B cell (primary cell): Measurements from ENCODE around the gene RAPGEF1. TPM values are rescaled to one million over a fixed set of nuclear protein-coding genes. Genes with fewer than 3 reads are reported as not detected.

Experiments used
- ATAC-seq: fragments of 200-7000 bp; cut with Tn5 transposase; one replicate; pipeline ENCODE4 v1.10.0; 2021; ENCODE audit warnings: low read depth, mild to moderate bottlenecking, moderate number of reproducible peaks, moderate library complexity
- CTCF ChIA-PET: fragments of 350-600 bp; sonication (Branson Sonifier 250); formaldehyde crosslinking; loops from one replicate; lab custom pipeline; 2021; ENCODE audit warnings: antibody characterized with exemption, inconsistent platforms; lab: Charles Lee
- POLR2A ChIA-PET: fragments of 350-600 bp; sonication (Branson Sonifier 250); formaldehyde crosslinking; loops from one replicate; lab custom pipeline; 2021; ENCODE audit warnings: antibody characterized with exemption; lab: Charles Lee
- DNase-seq: peaks from one replicate; pipeline ENCODE4 v3.0.0; 2013
- H2AFZ ChIP-seq: 2 replicates; pipeline ENCODE4 v1.6.1; 2012; ENCODE audit warnings: mild to moderate bottlenecking, low read depth, low read length; ENCODE audit not compliant: insufficient read depth, poor library complexity, severe bottlenecking
- H3K27ac ChIP-seq, 2 donors: 1 replicate in 1 of 2; 2 replicates in 1 of 2; pipeline ENCODE4 v1.5.1; 2012 to 2013; ENCODE audit warnings: low read length in 2 of 2, mild to moderate bottlenecking in 2 of 2, moderate library complexity in 1 of 2
- H3K27me3 ChIP-seq, 4 experiments: fragments of 200-600 bp in 1 of 4; sonication (generic) in 1 of 4; replicated peaks in 1 of 4; 1 replicate in 2 of 4; 2 replicates in 2 of 4; pipeline versions ENCODE4 v1.6.1 to v1.7.0; 2013 to 2016; ENCODE audit warnings: low read length in 3 of 4, mild to moderate bottlenecking in 2 of 4, mixed read lengths in 1 of 4, moderate library complexity in 1 of 4; ENCODE audit not compliant: insufficient read depth in 4 of 4, control insufficient read depth in 3 of 4; ENCODE audit errors: control extremely low read depth in 1 of 4
- H3K36me3 ChIP-seq, 2 experiments: replicated peaks in 1 of 2; 1 replicate in 1 of 2; 2 replicates in 1 of 2; pipeline versions ENCODE4 v1.6.1 to v1.7.1; 2013; ENCODE audit warnings: low read length in 1 of 2; ENCODE audit not compliant: insufficient read depth in 2 of 2, control insufficient read depth in 1 of 2; ENCODE audit errors: control extremely low read depth in 1 of 2, extremely low read depth in 1 of 2
- H3K4me1 ChIP-seq, 2 donors: fragments of 200-600 bp in 1 of 2; sonication (generic) in 1 of 2; 1 replicate in 1 of 2; 2 replicates in 1 of 2; pipeline versions ENCODE4 v1.5.1 to v1.6.1; 2013 to 2017; ENCODE audit warnings: low read length in 2 of 2; ENCODE audit not compliant: control insufficient read depth in 2 of 2, insufficient read depth in 2 of 2
- H3K4me2 ChIP-seq: replicated peaks from 2 replicates; pipeline ENCODE3; 2012; ENCODE audit warnings: mild to moderate bottlenecking, low read depth, low read length; ENCODE audit not compliant: poor library complexity, severe bottlenecking
- H3K4me3 ChIP-seq, 5 experiments: fragments of 200-600 bp in 1 of 5; sonication (generic) in 1 of 5; 1 replicate in 3 of 5; 2 replicates in 2 of 5; pipeline versions ENCODE4 v1.5.1 to v1.7.0; 2011 to 2016; ENCODE audit warnings: low read length in 4 of 5, mild to moderate bottlenecking in 4 of 5, low read depth in 2 of 5, control low read depth in 1 of 5, moderate library complexity in 1 of 5; ENCODE audit not compliant: insufficient read depth in 1 of 5; ENCODE audit errors: control extremely low read depth in 1 of 5, extremely low read depth in 1 of 5
- H3K79me2 ChIP-seq: fragments of 200-600 bp; sonication (generic); one replicate; pipeline ENCODE4 v1.6.0; 2016; ENCODE audit warnings: low read length; ENCODE audit not compliant: control insufficient read depth, insufficient read depth
- H3K9ac ChIP-seq: fragments of 200-600 bp; sonication (generic); 2 replicates; pipeline ENCODE4 v1.6.1; 2017; ENCODE audit warnings: mild to moderate bottlenecking, low read length, moderate library complexity
- H3K9me3 ChIP-seq, 3 donors: one replicate each; pipeline versions ENCODE4 v1.6.1 to v1.7.1; 2013; ENCODE audit warnings: low read length in 2 of 3; ENCODE audit not compliant: control insufficient read depth in 2 of 3, insufficient read depth in 1 of 3; ENCODE audit errors: control extremely low read depth in 1 of 3
- H4K20me1 ChIP-seq: 2 replicates; pipeline ENCODE4 v1.6.0; 2012; ENCODE audit warnings: mild to moderate bottlenecking, low read length; ENCODE audit not compliant: insufficient read depth, control insufficient read depth, poor library complexity, severe bottlenecking
- H3K27ac Mint-ChIP-seq: one replicate; pipeline ENCODE4 v1.8.0; 2021; ENCODE audit warnings: mixed read lengths
- H3K27me3 Mint-ChIP-seq: one replicate; pipeline ENCODE4 v1.8.0; 2021; ENCODE audit warnings: mixed read lengths
- H3K4me1 Mint-ChIP-seq: one replicate; pipeline ENCODE4 v1.8.0; 2021; ENCODE audit warnings: mixed read lengths
- H3K4me3 Mint-ChIP-seq: one replicate; pipeline ENCODE4 v1.8.0; 2021; ENCODE audit warnings: mixed read lengths
- H3K9me3 Mint-ChIP-seq: one replicate; pipeline ENCODE4 v1.8.0; 2022; ENCODE audit warnings: mixed read lengths; ENCODE audit not compliant: insufficient read depth
- CTCF ChIP-seq: fragments of 200-600 bp; IDR thresholded peaks from one replicate; pipeline ENCODE4 v1.8.0; 2022; ENCODE audit warnings: antibody characterized with exemption, mild to moderate bottlenecking
- EZH2 ChIP-seq: IDR thresholded peaks from 2 replicates; pipeline ENCODE4 v1.6.1; 2012; ENCODE audit warnings: borderline replicate concordance, low read depth, mild to moderate bottlenecking, moderate library complexity, low read length; ENCODE audit not compliant: insufficient read depth, poor library complexity, severe bottlenecking
- WGBS: methylation state at CpG from one replicate; pipeline ENCODE4 v1.1.5; 2013; ENCODE audit warnings: missing lambda C conversion rate; ENCODE audit not compliant: insufficient coverage; 5-methylcytosine and 5-hydroxymethylcytosine counted together
- intact Hi-C: fragments of 100-400 bp; cut with micrococcal nuclease; formaldehyde crosslinking; loops from one replicate; pipeline ENCODE4 v1.10.0; 2022
- polyA plus RNA-seq: library from polyadenylated mRNA; depleted of rRNA; stranded (reverse); fragments of >200 nt; gene quantifications from 2 replicates; pipeline ENCODE4 v1.2.3, GENCODE V29; 2012
- total RNA-seq, 2 donors: library from RNA; stranded (reverse); fragments of 120-200 nt in 1 of 2; gene quantifications; 1 replicate in 1 of 2; 2 replicates in 1 of 2; pipeline versions ENCODE4 v1.2.3 to v1.2.4, GENCODE V29; 2013 to 2022

Gene RAPGEF1
- total and polyA plus RNA-seq, 2 donors (not counting 1 experiment from before 2014, with no cell fraction given): 134 to 447 TPM

- TF ChIP-seq CTCF: no peak
- no peak for TF ChIP-seq EZH2
- ChIA-PET POLR2A (no interaction called here), CTCF (no interaction called here)
- Mint-ChIP-seq H3K4me3 (peak overlapping the region; percentile 49), H3K27me3 (no peaks in the 10 kb centered on the region), H3K27ac (peak overlapping the region; percentile 74), H3K4me1 (peaks cover 87% of the 10 kb centered on the region), H3K9me3 (no peaks in the 10 kb centered on the region)
- intact Hi-C loops: no loop called here
- Histone ChIP-seq H2AFZ (no peak overlapping the region), H3K9ac (no peak overlapping the region), H3K9me3 (no peaks in the 10 kb centered on the region), H3K4me3 (no peak overlapping the region), H3K4me1 (peaks cover 70 to 72% of the 10 kb centered on the region in 2 donors), H4K20me1 (peaks cover 78% of the 10 kb centered on the region), H3K79me2 (peaks cover 97% of the 10 kb centered on the region), H3K27me3 (no peaks in the 10 kb centered on the region), H3K4me2 (no peak overlapping the region), H3K27ac (peak overlapping the region in 1 of 2 donors; percentile 16), H3K36me3 (peaks cover 0 to 17% of the 10 kb centered on the region in 2 experiments)
- WGBS: 86% methylated on average over 10 of the region's 19 CpGs
- ATAC-seq: no peak
- no peak for DNase-seq
Observed at GRCh38 chr9:131660466-131661405, 79.1 kb downstream of the RAPGEF1 start.
